Osteoblast (primary cell): Measurements from ENCODE around the gene MEG3. TPM values are rescaled to one million over a fixed set of nuclear protein-coding genes. Genes with fewer than 3 reads are reported as not detected.

Experiments
- DNase-seq: peaks from one replicate; pipeline ENCODE4 v3.0.0; 2011; ENCODE audit warnings: low spot score, mixed read lengths; ENCODE audit not compliant: insufficient read length; ENCODE audit errors: missing footprints
- H2AFZ ChIP-seq: 2 replicates; pipeline ENCODE4 v1.6.0; 2011; ENCODE audit warnings: mild to moderate bottlenecking, low read length
- H3K27ac ChIP-seq: 2 replicates; pipeline ENCODE4 v1.5.1; 2011; ENCODE audit warnings: mild to moderate bottlenecking, low read depth, low read length, moderate library complexity
- H3K27me3 ChIP-seq: 2 replicates; pipeline ENCODE4 v1.6.0; 2012; ENCODE audit warnings: mild to moderate bottlenecking, control low read depth, inconsistent platforms, low read length, moderate library complexity; ENCODE audit not compliant: insufficient read depth
- H3K36me3 ChIP-seq: 2 replicates; pipeline ENCODE4 v1.5.1; 2011; ENCODE audit warnings: mild to moderate bottlenecking, low read length, control low read depth, moderate library complexity; ENCODE audit not compliant: insufficient read depth
- H3K4me1 ChIP-seq: 2 replicates; pipeline ENCODE4 v1.5.1; 2011; ENCODE audit warnings: mild to moderate bottlenecking, low read length, control low read depth, moderate library complexity; ENCODE audit not compliant: insufficient read depth
- H3K4me2 ChIP-seq: 2 replicates; pipeline ENCODE4 v1.6.0; 2011; ENCODE audit warnings: mild to moderate bottlenecking, low read length; ENCODE audit not compliant: insufficient read depth
- H3K4me3 ChIP-seq: fragments of 200-600 bp; sonication (generic); 3 replicates; pipeline ENCODE4 v1.5.1; 2012; ENCODE audit warnings: mild to moderate bottlenecking, low read length, inconsistent platforms; ENCODE audit not compliant: insufficient read depth
- H3K79me2 ChIP-seq: 2 replicates; pipeline ENCODE4 v1.6.0; 2012; ENCODE audit warnings: mild to moderate bottlenecking, low read length, control low read depth, inconsistent platforms; ENCODE audit not compliant: insufficient read depth
- H3K9me3 ChIP-seq: 2 replicates; pipeline ENCODE4 v1.5.1; 2011; ENCODE audit warnings: low read depth, low read length, control low read depth
- H4K20me1 ChIP-seq: 2 replicates; pipeline ENCODE4 v1.6.0; 2012; ENCODE audit warnings: mild to moderate bottlenecking, low read length, control low read depth; ENCODE audit not compliant: insufficient read depth
- total RNA-seq: library from RNA; depleted of rRNA; stranded (reverse); fragments of >200 nt; gene quantifications from 2 replicates; pipeline ENCODE4 v1.2.3, GENCODE V29; 2012
- TF ChIP-seq, protein P1 (sequence below): IDR thresholded peaks from 2 replicates; pipeline ENCODE4 v1.5.1; 2011; ENCODE audit warnings: mild to moderate bottlenecking, low read depth, low read length, moderate library complexity; ENCODE audit errors: extremely low read depth

The MEG3 gene
- total RNA-seq, 1 donor, result 200 TPM

- DNase-seq, result no peak
- H3K4me1 ChIP-seq, result no peaks in the 10 kb centered on the region
- TF ChIP-seq, protein P1, sequence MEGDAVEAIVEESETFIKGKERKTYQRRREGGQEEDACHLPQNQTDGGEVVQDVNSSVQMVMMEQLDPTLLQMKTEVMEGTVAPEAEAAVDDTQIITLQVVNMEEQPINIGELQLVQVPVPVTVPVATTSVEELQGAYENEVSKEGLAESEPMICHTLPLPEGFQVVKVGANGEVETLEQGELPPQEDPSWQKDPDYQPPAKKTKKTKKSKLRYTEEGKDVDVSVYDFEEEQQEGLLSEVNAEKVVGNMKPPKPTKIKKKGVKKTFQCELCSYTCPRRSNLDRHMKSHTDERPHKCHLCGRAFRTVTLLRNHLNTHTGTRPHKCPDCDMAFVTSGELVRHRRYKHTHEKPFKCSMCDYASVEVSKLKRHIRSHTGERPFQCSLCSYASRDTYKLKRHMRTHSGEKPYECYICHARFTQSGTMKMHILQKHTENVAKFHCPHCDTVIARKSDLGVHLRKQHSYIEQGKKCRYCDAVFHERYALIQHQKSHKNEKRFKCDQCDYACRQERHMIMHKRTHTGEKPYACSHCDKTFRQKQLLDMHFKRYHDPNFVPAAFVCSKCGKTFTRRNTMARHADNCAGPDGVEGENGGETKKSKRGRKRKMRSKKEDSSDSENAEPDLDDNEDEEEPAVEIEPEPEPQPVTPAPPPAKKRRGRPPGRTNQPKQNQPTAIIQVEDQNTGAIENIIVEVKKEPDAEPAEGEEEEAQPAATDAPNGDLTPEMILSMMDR, result no peak
- H3K79me2 ChIP-seq, result no peaks in the 10 kb centered on the region
- H3K9me3 ChIP-seq, result no peaks in the 10 kb centered on the region
- no peak overlapping the region for H3K4me3 ChIP-seq
- H3K4me2 ChIP-seq, result no peak overlapping the region
- H4K20me1 ChIP-seq, result no peaks in the 10 kb centered on the region
- H3K36me3 ChIP-seq, result no peaks in the 10 kb centered on the region
- peaks cover 15% of the 10 kb centered on the region for H3K27me3 ChIP-seq
- H3K27ac ChIP-seq, result no peak overlapping the region
- no peak overlapping the region for H2AFZ ChIP-seq
Measured at GRCh38 chr14:100810435-100810834, 15.5 kb upstream of the MEG3 start.

- Histone ChIP-seq H3K79me2 (no peaks in the 10 kb centered on the region), H2AFZ (peak overlapping the region; percentile 35), H4K20me1 (no peaks in the 10 kb centered on the region), H3K27ac (no peak overlapping the region), H3K27me3 (peaks cover 12% of the 10 kb centered on the region), H3K9me3 (no peaks in the 10 kb centered on the region), H3K4me1 (peaks cover 2% of the 10 kb centered on the region), H3K4me2 (no peak overlapping the region), H3K36me3 (no peaks in the 10 kb centered on the region), H3K4me3 (no peak overlapping the region)
- peak; percentile 73 for DNase-seq
- TF ChIP-seq, protein P1, result no peak
Measured at GRCh38 chr14:100810861-100811461, 15.0 kb upstream of the MEG3 start.

DNA sequence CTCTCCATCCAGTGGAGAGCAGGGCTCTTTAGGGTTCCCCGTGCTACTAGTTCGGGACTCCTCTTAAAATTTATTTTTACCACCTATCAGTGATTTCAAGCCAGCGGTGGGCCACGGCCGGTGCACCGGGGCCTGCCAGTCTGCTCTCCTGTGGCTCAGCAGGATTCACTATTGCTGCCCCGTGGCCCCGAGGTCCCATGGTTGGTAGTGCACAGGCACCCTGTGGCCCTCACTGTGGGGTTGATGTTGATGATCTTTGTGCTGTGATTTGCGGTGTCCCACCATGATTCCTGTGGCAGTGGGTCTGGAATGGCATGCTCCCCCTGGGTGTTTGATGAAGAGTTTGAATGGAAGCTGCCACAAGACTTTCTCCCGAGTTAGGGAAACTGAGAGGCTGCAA, 12.6 kb upstream of the MEG3 start:
- no peak overlapping the region for H3K27ac ChIP-seq
- no peaks in the 10 kb centered on the region for H4K20me1 ChIP-seq
- no peak overlapping the region for H3K4me3 ChIP-seq
- DNase-seq, result peak; percentile 15
- no peak overlapping the region for H2AFZ ChIP-seq
- no peaks in the 10 kb centered on the region for H3K79me2 ChIP-seq
- peaks cover 7% of the 10 kb centered on the region for H3K4me1 ChIP-seq
- peaks cover 12% of the 10 kb centered on the region for H3K27me3 ChIP-seq
- H3K36me3 ChIP-seq, result no peaks in the 10 kb centered on the region
- TF ChIP-seq, protein P1, result no peak
- no peak overlapping the region for H3K4me2 ChIP-seq
- no peaks in the 10 kb centered on the region for H3K9me3 ChIP-seq

DNA sequence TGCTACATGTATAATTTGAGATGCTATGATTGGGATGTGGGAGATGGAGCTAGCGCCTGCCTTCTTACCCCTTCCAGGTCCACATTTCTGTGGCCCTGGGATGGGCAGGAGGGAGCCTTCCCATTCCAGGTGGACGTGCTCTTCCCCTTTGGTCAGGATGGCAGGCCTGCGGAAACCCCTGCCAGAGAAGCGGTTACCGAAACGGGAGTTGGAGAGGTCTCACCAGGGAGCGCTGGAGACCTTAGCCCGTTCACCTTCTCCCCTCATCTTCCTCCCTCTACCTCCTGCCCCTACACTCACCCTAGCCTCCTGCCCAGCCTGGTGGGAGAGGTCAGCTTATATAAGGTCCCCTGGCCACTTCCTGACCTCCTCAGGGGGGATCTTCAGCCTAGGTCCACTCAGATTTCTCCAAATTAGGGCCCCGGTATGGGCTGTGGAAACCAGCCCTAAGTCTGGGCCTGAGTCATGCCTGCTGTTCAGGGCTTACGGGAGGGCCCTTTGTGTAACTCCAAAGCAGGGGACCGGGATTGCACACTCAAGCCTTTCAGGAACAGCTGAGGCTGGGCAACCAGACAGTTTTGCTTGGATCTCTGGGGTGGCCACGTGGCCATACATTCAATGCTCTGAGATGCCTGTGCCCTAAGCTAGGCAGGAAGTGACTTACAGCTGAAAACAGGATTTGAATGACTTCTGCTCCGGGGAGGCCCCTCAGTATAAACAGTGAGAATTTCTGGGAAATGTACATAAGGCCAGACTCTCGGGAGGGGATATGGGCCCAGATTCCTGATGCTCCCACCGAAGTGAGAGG, 10.2 kb upstream of the MEG3 start:
- Histone ChIP-seq H3K4me3 (no peak overlapping the region), H3K27me3 (peaks cover 9% of the 10 kb centered on the region), H3K4me2 (no peak overlapping the region), H3K4me1 (peaks cover 7% of the 10 kb centered on the region), H3K79me2 (no peaks in the 10 kb centered on the region), H4K20me1 (no peaks in the 10 kb centered on the region), H2AFZ (peak overlapping the region; percentile 76), H3K27ac (no peak overlapping the region), H3K36me3 (no peaks in the 10 kb centered on the region), H3K9me3 (no peaks in the 10 kb centered on the region)
- peak; percentile 90 for DNase-seq
- TF ChIP-seq, protein P1, result no peak
